ENCODE data around the gene SPDYC.

Gene SPDYC

GRCh38 chr11:65170058-65170534 lies at the start of gene SPDYC:
Gene SPDYC, plus strand, starts transcription at chr11:65170233. Its CDS starts 1,125 bp downstream, at chr11:65171358.
- no peak for DNase-seq

GRCh38 chr11:65120831-65121230 lies 49.2 kb upstream of the SPDYC start:
- DNase-seq: no peak

GRCh38 chr11:65121447-65121864 lies 48.6 kb upstream of the SPDYC start:
- DNase-seq: peak; percentile 35

GRCh38 chr11:65121865-65122696 lies 48.0 kb upstream of the SPDYC start, which contains the start of the genes FAU and MRPL49:
Gene FAU, minus strand, starts transcription at chr11:65122134. Its CDS starts 321 bp downstream, at chr11:65121813.
Gene MRPL49, plus strand, starts transcription at chr11:65122321. Its CDS starts 26 bp downstream, at chr11:65122347.
- peak; percentile 99 for DNase-seq

- DNase-seq: no peak
Measured at GRCh38 chr11:65124480-65125196, 45.4 kb upstream of the SPDYC start.

- no peak for DNase-seq
Measured at GRCh38 chr11:65125197-65126056, 44.6 kb upstream of the SPDYC start.

GRCh38 chr11:65126624-65127274 lies 43.3 kb upstream of the SPDYC start:
- DNase-seq: no peak

GRCh38 chr11:65127473-65128181 lies 42.4 kb upstream of the SPDYC start:
- no peak for DNase-seq

GRCh38 chr11:65128182-65129145 lies 41.6 kb upstream of the SPDYC start:
- no peak for DNase-seq

- DNase-seq: no peak
Measured at GRCh38 chr11:65129649-65130441, 40.2 kb upstream of the SPDYC start.

GRCh38 chr11:65130631-65131416 lies 39.2 kb upstream of the SPDYC start:
- DNase-seq: no peak

GRCh38 chr11:65131417-65131776 lies 38.6 kb upstream of the SPDYC start:
- DNase-seq: no peak

- no peak for DNase-seq
Measured at GRCh38 chr11:65131895-65132237, 38.2 kb upstream of the SPDYC start.

GRCh38 chr11:65132238-65132987 lies 37.6 kb upstream of the SPDYC start:
- DNase-seq: no peak

- DNase-seq: peak; percentile 69
Measured at GRCh38 chr11:65132988-65133700, 36.9 kb upstream of the SPDYC start.

- DNase-seq: no peak
Measured at GRCh38 chr11:65133724-65134123, 36.3 kb upstream of the SPDYC start.

- peak; percentile 92 for DNase-seq
Measured at GRCh38 chr11:65134240-65134951, 35.6 kb upstream of the SPDYC start, which contains the start of gene SYVN1. Gene SYVN1, minus strand, starts transcription at chr11:65134519. Its CDS starts 918 bp downstream, at chr11:65133601.
